CD4-positive, alpha-beta T cell (primary cell): ENCODE measurements around the gene NUDCD3. TPM values are rescaled to one million over a fixed set of nuclear protein-coding genes. Genes with fewer than 3 reads are reported as not detected.

ENCODE experiments used
- ATAC-seq: fragments of 200-7000 bp; cut with Tn5 transposase; one replicate; pipeline ENCODE4 v1.10.0; 2022; ENCODE audit warnings: mild to moderate bottlenecking; ENCODE audit not compliant: poor library complexity
- CTCF ChIA-PET: fragments of 350-600 bp; sonication (Branson Sonifier 250); formaldehyde crosslinking; loops from one replicate; lab custom pipeline; 2021; ENCODE audit warnings: antibody characterized with exemption, inconsistent platforms; lab: Charles Lee
- POLR2A ChIA-PET: fragments of 350-600 bp; sonication (Branson Sonifier 250); formaldehyde crosslinking; loops from one replicate; lab custom pipeline; 2021; ENCODE audit warnings: antibody characterized with exemption, inconsistent platforms; lab: Charles Lee
- DNase-seq, 14 experiments: peaks; one replicate each; pipeline ENCODE4 v3.0.0-alpha.2; 2013 to 2020; ENCODE audit warnings: mixed read lengths in 2 of 14
- H3K27ac ChIP-seq, 2 donors: one replicate each; pipeline versions ENCODE4 v1.5.1 to v1.7.0; 2013; ENCODE audit warnings: low read length in 2 of 2, low read depth in 1 of 2, mild to moderate bottlenecking in 1 of 2
- H3K27me3 ChIP-seq, 2 experiments: 1 replicate in 1 of 2; 2 replicates in 1 of 2; pipeline versions ENCODE4 v1.6.1 to v1.7.0; 2013; ENCODE audit warnings: low read length in 2 of 2, control low read depth in 1 of 2, mild to moderate bottlenecking in 1 of 2, moderate library complexity in 1 of 2; ENCODE audit not compliant: insufficient read depth in 2 of 2, control insufficient read depth in 1 of 2
- H3K36me3 ChIP-seq: one replicate; pipeline ENCODE4 v1.6.1; 2013; ENCODE audit warnings: low read length, control low read depth; ENCODE audit not compliant: insufficient read depth
- H3K4me1 ChIP-seq: one replicate; pipeline ENCODE4 v1.6.1; 2013; ENCODE audit warnings: low read length, control low read depth; ENCODE audit not compliant: insufficient read depth
- H3K4me3 ChIP-seq: one replicate; pipeline ENCODE4 v1.5.1; 2013; ENCODE audit warnings: mild to moderate bottlenecking, low read length, moderate library complexity
- H3K9me3 ChIP-seq, 2 experiments: 1 replicate in 1 of 2; 2 replicates in 1 of 2; pipeline versions ENCODE4 v1.6.1 to v1.7.0; 2013; ENCODE audit warnings: low read length in 2 of 2, mild to moderate bottlenecking in 2 of 2, control low read depth in 1 of 2, moderate library complexity in 1 of 2; ENCODE audit not compliant: control insufficient read depth in 1 of 2, insufficient read depth in 1 of 2
- H3K27ac Mint-ChIP-seq: one replicate; pipeline ENCODE4 v1.8.0; 2020; ENCODE audit warnings: mixed read lengths
- H3K27me3 Mint-ChIP-seq: one replicate; pipeline ENCODE4 v1.8.0; 2021; ENCODE audit warnings: mixed read lengths
- H3K36me3 Mint-ChIP-seq: one replicate; pipeline ENCODE4 v1.8.0; 2021; ENCODE audit warnings: low read depth, mixed read lengths
- H3K4me1 Mint-ChIP-seq: one replicate; pipeline ENCODE4 v1.8.0; 2021; ENCODE audit warnings: low read depth, mixed read lengths
- H3K4me3 Mint-ChIP-seq: one replicate; pipeline ENCODE4 v1.8.0; 2020; ENCODE audit warnings: mild to moderate bottlenecking, mixed read lengths
- H3K9me3 Mint-ChIP-seq: one replicate; pipeline ENCODE4 v1.8.0; 2020; ENCODE audit warnings: mixed read lengths
- CTCF ChIP-seq: fragments of 200-600 bp; IDR thresholded peaks from one replicate; pipeline ENCODE4 v1.8.0; 2022; ENCODE audit warnings: antibody characterized with exemption, mild to moderate bottlenecking
- intact Hi-C, 2 experiments: fragments of 100-400 bp; cut with DNase I in 1 of 2; cut with micrococcal nuclease in 1 of 2; formaldehyde crosslinking; loops; one replicate each; pipeline versions ENCODE4 v1.15.1 to v1.9.0; 2023 to 2025; cut with DNase I, micrococcal nuclease
- total RNA-seq, 174 experiments: library from RNA in 2 of 174; stranded (reverse) in 2 of 174; gene quantifications; one replicate each; pipeline ENCODE4 v1.2.3 and lab custom pipeline; 2021 to 2026

Gene NUDCD3
- total RNA-seq, 2 experiments from 2014 or later: 56.6 to 60.6 TPM

DNA sequence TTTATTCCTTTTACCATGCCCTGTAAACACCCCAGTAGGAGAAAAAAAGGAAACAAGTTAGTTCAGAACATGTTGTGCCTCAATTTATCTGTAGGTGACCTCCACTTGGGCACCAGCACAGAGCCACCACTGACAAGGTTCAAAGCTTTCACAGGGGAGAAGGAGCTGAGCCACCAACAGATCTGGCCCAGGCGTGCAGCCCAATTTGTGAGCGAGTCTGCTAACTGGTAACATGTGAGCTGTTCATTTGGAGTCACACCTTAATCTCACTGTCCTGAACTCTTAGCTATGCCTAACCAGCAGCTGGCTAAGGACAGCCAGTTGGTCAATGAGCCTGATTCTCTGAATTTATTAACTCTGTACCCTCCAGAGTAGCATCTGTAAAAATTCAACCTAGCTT, 86.7 kb downstream of the NUDCD3 start:
- CTCF ChIA-PET: no interaction called here
- H3K27ac Mint-ChIP-seq: no peak overlapping the region
- intact Hi-C loops: no loop called here

DNA sequence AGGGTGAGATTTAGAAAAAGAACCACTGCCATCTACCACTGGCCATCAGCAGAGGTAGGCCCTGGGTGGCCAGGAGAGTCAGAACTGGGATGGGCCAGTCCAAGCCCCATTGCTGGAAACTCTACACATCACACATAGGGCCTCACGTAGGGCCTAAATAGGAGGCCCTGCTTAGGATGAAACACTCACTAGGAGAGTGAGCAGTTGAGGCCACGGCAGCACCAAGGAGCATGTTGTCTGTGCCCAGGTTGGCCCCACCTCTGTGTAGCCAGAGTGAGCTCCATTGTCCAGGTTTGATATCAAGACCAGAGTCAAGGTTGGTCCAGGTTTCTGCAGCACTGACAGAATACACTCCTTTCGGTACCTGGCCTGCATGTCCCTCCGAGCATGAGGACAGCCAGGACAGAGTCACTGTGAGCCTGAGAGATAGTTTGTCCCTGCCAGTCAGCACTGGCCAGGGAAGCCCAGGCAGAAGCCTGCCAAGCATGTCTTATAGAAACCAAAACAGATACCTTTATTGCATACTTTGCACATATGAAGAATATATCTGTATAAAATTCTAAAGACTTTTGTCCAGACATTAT, 87.2 kb downstream of the NUDCD3 start:
- no peak overlapping the region for H3K27ac ChIP-seq
- no peaks in the 10 kb centered on the region for H3K4me1 ChIP-seq
- peaks cover 87% of the 10 kb centered on the region for H3K36me3 Mint-ChIP-seq
- no peak overlapping the region for H3K4me3 ChIP-seq
- no peaks in the 10 kb centered on the region for H3K27me3 Mint-ChIP-seq
- H3K27me3 ChIP-seq: no peaks in the 10 kb centered on the region
- ATAC-seq (no peak), DNase-seq (no peak)
- no peaks in the 10 kb centered on the region for H3K9me3 Mint-ChIP-seq
- no peak for TF ChIP-seq CTCF
- H3K36me3 ChIP-seq: peaks cover 64% of the 10 kb centered on the region
- H3K4me1 Mint-ChIP-seq: peaks cover 12% of the 10 kb centered on the region
- no peak overlapping the region for H3K27ac Mint-ChIP-seq
- intact Hi-C loops: no loop called here
- POLR2A ChIA-PET: no interaction called here
- no peak overlapping the region for H3K4me3 Mint-ChIP-seq
- H3K9me3 ChIP-seq: no peaks in the 10 kb centered on the region
- CTCF ChIA-PET: no interaction called here

More for the DNA sequence above, 86.7 kb downstream of the NUDCD3 start:
- Mint-ChIP-seq H3K27me3 (no peaks in the 10 kb centered on the region), H3K4me3 (no peak overlapping the region), H3K4me1 (peaks cover 16% of the 10 kb centered on the region), H3K9me3 (no peaks in the 10 kb centered on the region), H3K36me3 (peaks cover 86% of the 10 kb centered on the region)
- DNase-seq (no peak), ATAC-seq (no peak)
- Histone ChIP-seq H3K4me1 (no peaks in the 10 kb centered on the region), H3K27ac (no peak overlapping the region), H3K4me3 (no peak overlapping the region), H3K27me3 (no peaks in the 10 kb centered on the region), H3K9me3 (no peaks in the 10 kb centered on the region), H3K36me3 (peaks cover 60% of the 10 kb centered on the region)
- TF ChIP-seq CTCF: no peak
- POLR2A ChIA-PET: no interaction called here

GRCh38 chr7:44402401-44403060, 87.9 kb downstream of the NUDCD3 start:
- Histone ChIP-seq H3K27ac (no peak overlapping the region), H3K27me3 (no peaks in the 10 kb centered on the region), H3K4me3 (no peak overlapping the region), H3K9me3 (no peaks in the 10 kb centered on the region), H3K36me3 (peaks cover 70% of the 10 kb centered on the region), H3K4me1 (no peaks in the 10 kb centered on the region)
- ChIA-PET POLR2A (no interaction called here), CTCF (no interaction called here)
- Mint-ChIP-seq H3K4me1 (peaks cover 10% of the 10 kb centered on the region), H3K27me3 (no peaks in the 10 kb centered on the region), H3K4me3 (no peak overlapping the region), H3K36me3 (peaks cover 88% of the 10 kb centered on the region), H3K27ac (no peak overlapping the region), H3K9me3 (no peaks in the 10 kb centered on the region)
- no peak for ATAC-seq
- intact Hi-C loops: no loop called here
- TF ChIP-seq CTCF: no peak
- no peak for DNase-seq
